GM19468 (cell line): ENCODE measurements around the gene XKR3.
"Not testable (repeated sequence)": the region's sequence is repeated elsewhere in the genome, so short reads cannot be mapped to it uniquely, and the experiment has no call there.

ENCODE experiments used
- ATAC-seq: cut with Tn5 transposase; IDR thresholded peaks from one replicate; pipeline ENCODE4 v1.9.1; 2021; ENCODE audit warnings: mild to moderate bottlenecking, moderate library complexity, moderate number of reproducible peaks; ENCODE audit not compliant: unreplicated experiment; ENCODE audit errors: extremely low read depth

Gene XKR3

GRCh38 chr22:16807109-16807508 lies 18.1 kb downstream of the XKR3 start:
- ATAC-seq = no peak

GRCh38 chr22:16806401-16806800 lies 18.8 kb downstream of the XKR3 start:
- ATAC-seq = no peak

GRCh38 chr22:16804882-16805281 lies 20.3 kb downstream of the XKR3 start:
- ATAC-seq = no peak

- ATAC-seq = no peak
Observed at GRCh38 chr22:16803255-16803917, 21.8 kb downstream of the XKR3 start.

GRCh38 chr22:16801571-16801970 lies 23.6 kb downstream of the XKR3 start:
- no peak for ATAC-seq

- no peak for ATAC-seq
Observed at GRCh38 chr22:16801088-16801487, 24.1 kb downstream of the XKR3 start.

- ATAC-seq = no peak
Observed at GRCh38 chr22:16800358-16800757, 24.9 kb downstream of the XKR3 start.

GRCh38 chr22:16795504-16795903 lies 29.7 kb downstream of the XKR3 start:
- ATAC-seq = not testable (repeated sequence)

GRCh38 chr22:16793831-16794230 lies 31.4 kb downstream of the XKR3 start:
- no peak for ATAC-seq

- ATAC-seq = no peak
Observed at GRCh38 chr22:16789860-16790493, 35.2 kb downstream of the XKR3 start.

GRCh38 chr22:16783930-16784354 lies 41.3 kb downstream of the XKR3 start:
- ATAC-seq = no peak

- no peak for ATAC-seq
Observed at GRCh38 chr22:16783453-16783852, 41.8 kb downstream of the XKR3 start.

- no peak for ATAC-seq
Observed at GRCh38 chr22:16781764-16782329, 43.4 kb downstream of the XKR3 start.

- no peak for ATAC-seq
Observed at GRCh38 chr22:16781074-16781763, 44.0 kb downstream of the XKR3 start.

- ATAC-seq = no peak
Observed at GRCh38 chr22:16777284-16777924, 47.8 kb downstream of the XKR3 start.

- ATAC-seq = no peak
Observed at GRCh38 chr22:16776080-16776479, 49.1 kb downstream of the XKR3 start.

GRCh38 chr22:16774911-16775500 lies 50.2 kb downstream of the XKR3 start:
- no peak for ATAC-seq

- ATAC-seq = not testable (repeated sequence)
Observed at GRCh38 chr22:16771569-16771968, 53.6 kb downstream of the XKR3 start.

GRCh38 chr22:16767927-16768326 lies 57.3 kb downstream of the XKR3 start:
- ATAC-seq = not testable (repeated sequence)

- not testable (repeated sequence) for ATAC-seq
Observed at GRCh38 chr22:16762224-16762623, 63.0 kb downstream of the XKR3 start.
